Measurements from ENCODE around the gene MALT1.
A peak's percentile ranks its signal among the peaks of the same experiment; 100 is the strongest.
"Not testable (repeated sequence)": the region's sequence is repeated elsewhere in the genome, so short reads cannot be mapped to it uniquely, and the experiment has no call there.

The MALT1 gene

GRCh38 chr18:58757351-58757750 lies 86.1 kb downstream of the MALT1 start:
- H3K36me3 ChIP-seq (ENCODE audit: control insufficient read depth, insufficient read depth, low read length); H3K27ac ChIP-seq (ENCODE audit: low read depth, low read length); H3K18ac ChIP-seq (ENCODE audit: low read length); H2BK15ac ChIP-seq (replicated peaks; ENCODE audit: low read depth); H4K5ac ChIP-seq (ENCODE audit: low read length); H2BK120ac ChIP-seq (ENCODE audit: low read depth, low read length); H3K4me2 ChIP-seq (ENCODE audit: low read length); H4K8ac ChIP-seq (ENCODE audit: low read depth, low read length); H3K9ac ChIP-seq (ENCODE audit: low read length); H2AK5ac ChIP-seq (ENCODE audit: low read length); H3K79me2 ChIP-seq (ENCODE audit: control insufficient read depth, insufficient read depth, low read length); H3K27me3 ChIP-seq (ENCODE audit: insufficient read depth, low read length, poor library complexity); H2BK5ac ChIP-seq (ENCODE audit: low read length); H3K4me3 ChIP-seq (ENCODE audit: low read length); H3K56ac ChIP-seq (ENCODE audit: low read length); H3K4ac ChIP-seq (ENCODE audit: low read depth, low read length); H3K79me1 ChIP-seq (ENCODE audit: low read length); H3K4me1 ChIP-seq (ENCODE audit: control insufficient read depth, low read depth, low read length); H3K23ac ChIP-seq (ENCODE audit: low read length): not testable (repeated sequence)
- no CpG with 5 or more reads among the region's 7 CpGs for WGBS (ENCODE audit: extremely low coverage, insufficient coverage, low lambda C conversion rate)
- peak; percentile 17 for DNase-seq

DNA sequence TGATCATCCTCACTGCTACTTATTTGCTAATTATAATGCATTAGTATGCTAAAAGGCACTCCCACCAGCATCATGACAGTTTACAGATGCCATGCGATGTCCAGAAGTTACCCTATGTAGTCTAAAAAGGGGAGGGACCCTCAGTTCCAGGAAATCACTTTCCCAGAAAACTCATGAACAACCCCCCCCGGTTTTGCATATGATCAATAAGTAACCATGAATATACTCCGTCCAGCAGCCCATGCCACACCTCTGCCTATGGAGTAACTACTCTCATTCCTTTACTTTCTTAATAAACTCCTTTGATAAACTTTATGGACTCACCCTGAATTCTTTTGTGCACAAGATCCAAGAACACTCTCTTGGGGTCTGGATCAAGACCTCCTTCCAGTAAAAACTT lies 86.8 kb downstream of the MALT1 start:
- Histone ChIP-seq H3K79me2 (ENCODE audit: control insufficient read depth, insufficient read depth, low read length) (no peaks in the 10 kb centered on the region), H3K4me2 (ENCODE audit: low read length) (no peak overlapping the region), H2BK5ac (ENCODE audit: low read length) (no peak overlapping the region), H3K18ac (ENCODE audit: low read length) (no peak overlapping the region), H3K36me3 (ENCODE audit: control insufficient read depth, insufficient read depth, low read length) (no peaks in the 10 kb centered on the region), H2AK5ac (ENCODE audit: low read length) (no peak overlapping the region), H3K23ac (ENCODE audit: low read length) (no peak overlapping the region), H3K27me3 (ENCODE audit: insufficient read depth, low read length, poor library complexity) (no peaks in the 10 kb centered on the region), H4K8ac (ENCODE audit: low read depth, low read length) (no peak overlapping the region), H3K4me1 (ENCODE audit: control insufficient read depth, low read depth, low read length) (peaks cover 3% of the 10 kb centered on the region), H3K27ac (ENCODE audit: low read depth, low read length) (no peak overlapping the region), H3K79me1 (ENCODE audit: low read length) (no peaks in the 10 kb centered on the region), H2BK120ac (ENCODE audit: low read depth, low read length) (no peak overlapping the region), H2BK15ac (replicated peaks; ENCODE audit: low read depth) (no peak overlapping the region), H3K9ac (ENCODE audit: low read length) (no peak overlapping the region), H3K4ac (ENCODE audit: low read depth, low read length) (no peak overlapping the region), H3K4me3 (ENCODE audit: low read length) (no peak overlapping the region), H4K5ac (ENCODE audit: low read length) (no peak overlapping the region), H3K56ac (ENCODE audit: low read length) (no peak overlapping the region)
- no CpG with 5 or more reads among the region's 3 CpGs for WGBS (ENCODE audit: extremely low coverage, insufficient coverage, low lambda C conversion rate)
- DNase-seq = no peak

- no peak overlapping the region for H2BK15ac ChIP-seq (replicated peaks; ENCODE audit: low read depth)
- H3K36me3 ChIP-seq (ENCODE audit: control insufficient read depth, insufficient read depth, low read length) = no peaks in the 10 kb centered on the region
- H2BK5ac ChIP-seq (ENCODE audit: low read length) = no peak overlapping the region
- H3K27me3 ChIP-seq (ENCODE audit: insufficient read depth, low read length, poor library complexity) = no peaks in the 10 kb centered on the region
- no peak overlapping the region for H3K27ac ChIP-seq (ENCODE audit: low read depth, low read length)
- no peak overlapping the region for H4K8ac ChIP-seq (ENCODE audit: low read depth, low read length)
- H2BK120ac ChIP-seq (ENCODE audit: low read depth, low read length) = no peak overlapping the region
- H3K4ac ChIP-seq (ENCODE audit: low read depth, low read length) = no peak overlapping the region
- H3K79me1 ChIP-seq (ENCODE audit: low read length) = no peaks in the 10 kb centered on the region
- peaks cover 3% of the 10 kb centered on the region for H3K4me1 ChIP-seq (ENCODE audit: control insufficient read depth, low read depth, low read length)
- no peak overlapping the region for H3K23ac ChIP-seq (ENCODE audit: low read length)
- H3K4me3 ChIP-seq (ENCODE audit: low read length) = no peak overlapping the region
- H2AK5ac ChIP-seq (ENCODE audit: low read length) = no peak overlapping the region
- no peak for DNase-seq
- no peak overlapping the region for H3K56ac ChIP-seq (ENCODE audit: low read length)
- H3K4me2 ChIP-seq (ENCODE audit: low read length) = no peak overlapping the region
- WGBS (ENCODE audit: extremely low coverage, insufficient coverage, low lambda C conversion rate) = no CpG with 5 or more reads among the region's 9 CpGs
- H4K5ac ChIP-seq (ENCODE audit: low read length) = no peak overlapping the region
- H3K9ac ChIP-seq (ENCODE audit: low read length) = no peak overlapping the region
- H3K79me2 ChIP-seq (ENCODE audit: control insufficient read depth, insufficient read depth, low read length) = no peaks in the 10 kb centered on the region
- no peak overlapping the region for H3K18ac ChIP-seq (ENCODE audit: low read length)
Observed at GRCh38 chr18:58758606-58759005, 87.3 kb downstream of the MALT1 start.

DNA sequence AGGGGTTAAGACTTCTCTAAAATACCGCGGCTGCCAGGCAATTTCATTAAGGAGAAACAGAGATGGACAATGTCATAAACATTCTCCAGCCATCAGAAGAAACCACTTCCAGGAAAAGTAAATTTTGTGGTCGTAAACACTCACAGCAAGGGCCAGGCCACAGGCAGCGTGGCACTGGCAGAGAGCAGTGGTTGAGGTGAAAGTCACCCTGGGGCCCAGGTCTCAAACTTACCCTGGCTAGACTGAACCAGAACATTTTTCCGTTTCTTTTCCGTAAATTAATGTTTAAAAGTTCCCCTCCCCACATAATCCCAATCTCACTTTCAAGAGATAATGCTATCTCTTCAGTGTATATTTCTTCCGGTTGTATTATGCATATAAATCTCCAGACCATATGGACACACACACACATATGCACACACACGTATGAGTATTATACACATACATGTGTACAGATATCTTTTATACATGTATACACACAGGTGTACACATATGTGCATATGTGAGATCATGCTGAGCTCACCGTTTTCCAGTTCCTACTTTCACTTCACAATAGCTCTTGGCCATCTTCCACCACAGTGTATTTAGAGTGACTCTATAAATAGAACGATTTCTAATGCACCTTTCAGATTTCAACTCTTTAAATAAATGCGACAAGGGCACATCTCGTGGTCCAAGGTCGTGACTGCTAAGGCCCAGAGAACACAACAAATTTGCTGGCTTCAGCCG lies 90.1 kb downstream of the MALT1 start:
- Histone ChIP-seq H4K5ac (ENCODE audit: low read length) (no peak overlapping the region), H2BK5ac (ENCODE audit: low read length) (no peak overlapping the region), H3K18ac (ENCODE audit: low read length) (no peak overlapping the region), H3K4me3 (ENCODE audit: low read length) (no peak overlapping the region), H3K23ac (ENCODE audit: low read length) (no peak overlapping the region), H3K4ac (ENCODE audit: low read depth, low read length) (no peak overlapping the region), H3K9ac (ENCODE audit: low read length) (no peak overlapping the region), H3K36me3 (ENCODE audit: control insufficient read depth, insufficient read depth, low read length) (no peaks in the 10 kb centered on the region), H3K27me3 (ENCODE audit: insufficient read depth, low read length, poor library complexity) (no peaks in the 10 kb centered on the region), H3K4me1 (ENCODE audit: control insufficient read depth, low read depth, low read length) (peaks cover 3% of the 10 kb centered on the region), H3K56ac (ENCODE audit: low read length) (no peak overlapping the region), H3K79me1 (ENCODE audit: low read length) (no peaks in the 10 kb centered on the region), H4K8ac (ENCODE audit: low read depth, low read length) (no peak overlapping the region), H2AK5ac (ENCODE audit: low read length) (no peak overlapping the region), H2BK15ac (replicated peaks; ENCODE audit: low read depth) (no peak overlapping the region), H3K79me2 (ENCODE audit: control insufficient read depth, insufficient read depth, low read length) (no peaks in the 10 kb centered on the region), H3K4me2 (ENCODE audit: low read length) (no peak overlapping the region), H2BK120ac (ENCODE audit: low read depth, low read length) (no peak overlapping the region), H3K27ac (ENCODE audit: low read depth, low read length) (no peak overlapping the region)
- WGBS (ENCODE audit: extremely low coverage, insufficient coverage, low lambda C conversion rate) = no CpG with 5 or more reads among the region's 14 CpGs
- DNase-seq = no peak

DNA sequence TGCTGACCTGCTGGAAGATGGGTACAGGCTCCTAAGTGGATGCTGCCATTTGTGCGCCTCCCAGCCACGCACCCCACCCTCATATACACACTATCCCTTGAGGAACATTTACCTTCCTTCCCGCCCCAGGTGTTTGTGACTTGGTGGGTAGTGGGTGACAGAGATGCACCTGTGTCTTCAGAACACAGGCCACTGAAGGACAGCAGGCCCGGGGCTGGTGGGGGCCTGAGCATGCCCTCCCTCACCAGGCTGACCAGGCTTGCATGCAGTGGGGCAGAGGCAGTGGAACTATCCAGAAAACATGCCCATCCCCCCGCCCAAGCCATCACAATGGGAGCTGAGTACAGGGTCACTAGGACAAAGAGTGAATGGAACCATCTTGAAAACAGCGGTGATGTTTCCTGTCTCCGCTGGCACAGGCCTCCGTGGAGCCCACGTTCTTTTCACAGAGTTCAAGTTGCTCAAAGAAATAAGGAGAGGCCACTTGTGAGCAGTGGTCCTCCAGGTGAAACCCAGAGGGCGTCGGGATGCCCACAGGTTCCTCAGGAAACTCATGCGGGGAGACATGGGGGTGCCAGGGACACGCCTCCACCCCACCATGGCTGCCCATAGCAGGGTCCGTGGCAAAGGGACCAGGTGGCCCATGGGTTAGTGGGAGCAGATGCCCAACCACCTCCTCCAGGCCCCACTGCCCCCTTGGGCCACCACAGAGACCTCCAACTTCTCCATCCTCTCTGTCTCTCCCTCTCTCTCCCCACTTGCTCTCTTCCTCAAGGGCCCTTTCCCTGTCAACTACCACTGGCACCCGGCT lies 90.9 kb downstream of the MALT1 start:
- Histone ChIP-seq H2BK120ac (ENCODE audit: low read depth, low read length) (no peak overlapping the region), H3K27ac (ENCODE audit: low read depth, low read length) (no peak overlapping the region), H2BK5ac (ENCODE audit: low read length) (no peak overlapping the region), H3K4me2 (ENCODE audit: low read length) (no peak overlapping the region), H3K9ac (ENCODE audit: low read length) (no peak overlapping the region), H3K79me2 (ENCODE audit: control insufficient read depth, insufficient read depth, low read length) (no peaks in the 10 kb centered on the region), H3K23ac (ENCODE audit: low read length) (no peak overlapping the region), H4K8ac (ENCODE audit: low read depth, low read length) (no peak overlapping the region), H3K18ac (ENCODE audit: low read length) (no peak overlapping the region), H4K5ac (ENCODE audit: low read length) (no peak overlapping the region), H3K27me3 (ENCODE audit: insufficient read depth, low read length, poor library complexity) (no peaks in the 10 kb centered on the region), H3K4me3 (ENCODE audit: low read length) (no peak overlapping the region), H2AK5ac (ENCODE audit: low read length) (no peak overlapping the region), H2BK15ac (replicated peaks; ENCODE audit: low read depth) (no peak overlapping the region), H3K4ac (ENCODE audit: low read depth, low read length) (no peak overlapping the region), H3K36me3 (ENCODE audit: control insufficient read depth, insufficient read depth, low read length) (no peaks in the 10 kb centered on the region), H3K4me1 (ENCODE audit: control insufficient read depth, low read depth, low read length) (peaks cover 3% of the 10 kb centered on the region), H3K79me1 (ENCODE audit: low read length) (no peaks in the 10 kb centered on the region), H3K56ac (ENCODE audit: low read length) (no peak overlapping the region)
- no CpG with 5 or more reads among the region's 15 CpGs for WGBS (ENCODE audit: extremely low coverage, insufficient coverage, low lambda C conversion rate)
- DNase-seq = no peak
